Hepatic stellate cell (primary cell): ENCODE data around the gene PBX1.

Experiments
- DNase-seq: peaks from one replicate; pipeline ENCODE4 v3.0.0; 2011; ENCODE audit warnings: low spot score

The PBX1 gene

DNA sequence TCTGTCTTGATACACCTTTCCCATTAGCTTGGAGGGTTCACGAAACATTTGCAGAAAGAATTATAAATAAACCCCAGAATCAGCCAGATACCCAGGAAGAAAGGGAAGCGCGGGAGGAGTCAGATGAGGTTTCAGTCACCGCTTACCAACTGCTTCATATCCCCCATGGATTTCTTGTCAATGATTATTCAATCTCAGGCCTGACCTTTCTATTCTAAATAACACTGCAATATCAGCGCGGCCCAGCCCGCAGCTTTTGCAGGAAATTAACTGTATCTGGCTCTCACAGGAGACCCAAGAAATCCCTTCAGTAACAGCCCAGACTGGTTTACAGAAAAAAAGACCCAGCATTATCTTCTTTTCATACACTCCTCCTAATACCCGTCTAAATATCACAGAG lies 308.6 kb downstream of the PBX1 start:
- no peak for DNase-seq

DNA sequence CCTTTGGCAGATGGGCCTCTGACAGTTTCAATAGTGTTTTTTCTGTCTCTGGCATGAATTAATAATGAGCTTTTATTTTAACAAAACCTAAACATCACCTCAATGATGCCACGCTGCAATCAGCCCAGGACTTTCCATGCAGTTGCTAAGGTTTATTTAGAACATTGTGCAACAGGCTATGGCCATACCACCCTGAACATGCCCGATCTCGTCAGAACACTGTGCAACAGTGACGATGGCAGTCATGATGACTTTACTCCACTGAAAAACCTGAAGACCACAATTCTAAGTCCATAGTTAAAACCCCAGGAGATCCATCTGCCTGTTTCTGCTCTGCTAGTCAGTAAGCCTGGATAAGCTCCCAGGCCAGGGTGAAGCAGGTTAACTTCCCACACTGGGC lies 310.0 kb downstream of the PBX1 start:
- DNase-seq = no peak

DNA sequence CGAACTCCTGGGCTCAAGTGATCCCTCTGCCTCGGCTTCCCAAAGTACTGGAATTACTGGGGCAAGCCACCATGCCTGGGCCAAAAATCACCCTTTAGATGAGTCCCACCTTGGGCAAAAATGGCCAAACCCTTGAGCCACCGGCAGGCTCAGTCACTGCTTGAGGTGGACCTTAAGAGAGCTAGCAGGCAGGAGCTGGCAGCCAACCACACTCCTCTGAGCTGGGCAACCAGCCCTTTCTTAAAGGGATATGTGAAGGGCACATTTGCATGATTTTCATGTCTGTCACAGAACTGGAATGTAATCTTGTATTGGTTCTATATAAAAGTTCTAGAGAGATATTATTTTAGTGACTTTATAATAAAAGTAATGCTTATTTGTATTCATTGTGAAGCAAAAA lies 316.5 kb downstream of the PBX1 start:
- no peak for DNase-seq

DNA sequence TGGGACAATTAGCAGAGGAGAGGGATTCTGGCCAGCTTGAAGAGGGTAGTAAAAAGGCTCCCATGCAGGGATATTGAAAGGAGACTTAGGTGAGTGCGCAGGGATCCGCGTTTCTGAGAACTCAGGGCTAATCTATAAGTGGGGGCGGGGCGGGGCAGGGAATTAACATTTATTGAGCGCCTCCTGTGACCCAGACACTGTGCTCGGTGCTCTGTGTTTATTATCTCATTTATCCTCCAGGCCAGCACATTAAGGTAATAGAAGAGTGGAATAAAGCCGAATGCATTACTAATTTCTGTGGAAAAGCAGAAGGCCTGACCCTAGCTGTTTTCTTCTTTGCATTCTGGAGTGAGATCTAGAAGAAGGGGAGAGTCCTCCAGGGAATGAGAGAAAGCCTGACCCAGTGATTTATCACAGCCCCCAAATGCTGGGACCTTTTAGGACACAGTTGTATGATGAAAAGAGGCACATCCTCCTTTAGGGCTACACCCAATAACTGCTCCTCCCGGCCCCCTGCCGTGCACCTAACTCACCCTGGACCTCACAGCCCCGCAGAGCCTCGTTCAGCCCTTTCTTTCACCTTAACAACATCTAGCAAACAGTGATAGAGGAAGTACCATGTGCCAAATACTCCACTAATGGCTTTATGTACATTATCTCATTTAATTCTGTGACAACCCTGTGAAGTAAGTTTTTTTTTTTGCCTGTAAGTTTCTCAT lies 317.6 kb downstream of the PBX1 start:
- DNase-seq = no peak

DNA sequence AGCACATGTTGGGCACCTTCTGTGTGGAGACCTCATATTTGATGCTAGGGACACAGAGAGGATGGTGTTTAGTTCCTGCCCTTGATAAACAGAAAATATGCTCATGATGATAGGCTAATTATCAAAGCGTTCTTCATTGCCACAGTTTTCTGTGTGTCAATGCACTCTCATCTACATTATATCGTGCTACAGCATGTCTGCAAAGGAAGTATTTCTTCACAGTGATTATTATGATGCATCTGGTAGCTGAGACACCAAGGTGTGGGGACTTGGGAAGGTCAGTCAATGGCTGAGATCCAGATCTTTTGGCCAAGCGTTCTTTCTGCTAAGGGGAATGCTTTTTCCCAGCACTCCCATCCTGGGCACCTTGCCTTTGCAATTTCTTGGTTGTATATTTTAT lies 321.2 kb downstream of the PBX1 start:
- DNase-seq = no peak

DNA sequence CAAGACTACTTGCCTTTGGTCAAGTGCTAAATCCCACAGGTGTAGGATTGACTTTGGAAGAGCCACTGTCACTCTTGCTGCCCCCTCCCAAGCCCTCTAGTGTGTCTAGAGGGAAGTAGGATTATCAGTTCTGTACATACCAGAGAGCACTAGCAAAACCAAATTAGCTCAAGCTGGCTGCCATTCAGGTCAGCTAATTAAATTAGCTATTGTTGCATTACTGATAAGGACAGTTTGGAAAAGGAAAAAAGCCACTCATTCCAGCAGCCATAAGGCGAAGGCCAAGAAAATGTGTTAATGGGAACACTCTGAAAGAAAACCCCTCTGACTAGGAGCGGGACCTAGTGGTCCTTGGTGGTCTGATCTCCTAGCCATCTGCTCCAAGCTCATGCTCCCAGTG lies 321.7 kb downstream of the PBX1 start:
- DNase-seq = no peak

DNA sequence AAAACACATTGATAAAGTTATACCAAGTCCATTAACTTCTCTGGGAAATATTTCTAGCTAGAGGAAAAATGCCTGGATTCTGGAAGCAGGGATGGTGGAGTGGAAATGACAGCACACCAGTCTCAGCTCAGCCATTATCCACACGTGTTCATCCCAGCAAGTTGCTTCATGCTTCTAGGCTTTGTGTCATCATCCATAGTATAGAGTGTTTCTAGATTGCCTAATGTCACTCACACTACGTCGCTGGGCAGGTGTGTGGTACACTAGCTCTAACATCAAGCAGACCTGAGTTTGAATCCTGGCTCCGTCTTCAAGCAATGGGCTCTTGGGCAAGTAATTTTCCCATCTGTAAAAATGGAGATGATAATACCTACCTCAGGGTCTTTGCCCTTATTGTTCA lies 326.3 kb downstream of the PBX1 start:
- DNase-seq = no peak

DNA sequence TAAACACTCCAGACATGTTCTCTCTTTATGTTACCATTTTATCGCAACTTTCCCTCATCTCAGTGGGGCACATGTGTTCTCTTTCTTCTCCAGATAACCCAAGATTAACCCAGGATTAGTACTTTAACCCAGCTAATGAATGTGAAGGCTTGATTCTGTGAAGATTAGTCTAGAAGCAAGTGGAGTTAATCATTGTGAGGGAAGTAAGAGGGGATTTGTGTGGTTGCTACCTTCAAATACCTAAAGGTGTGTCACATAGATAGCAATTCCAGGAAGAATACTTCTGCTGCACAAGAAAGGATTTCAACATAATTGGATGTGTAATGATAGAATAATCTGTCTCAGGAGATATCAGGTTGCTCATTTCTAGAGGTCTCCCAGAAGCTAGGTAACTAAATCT lies 327.1 kb downstream of the PBX1 start:
- no peak for DNase-seq

DNA sequence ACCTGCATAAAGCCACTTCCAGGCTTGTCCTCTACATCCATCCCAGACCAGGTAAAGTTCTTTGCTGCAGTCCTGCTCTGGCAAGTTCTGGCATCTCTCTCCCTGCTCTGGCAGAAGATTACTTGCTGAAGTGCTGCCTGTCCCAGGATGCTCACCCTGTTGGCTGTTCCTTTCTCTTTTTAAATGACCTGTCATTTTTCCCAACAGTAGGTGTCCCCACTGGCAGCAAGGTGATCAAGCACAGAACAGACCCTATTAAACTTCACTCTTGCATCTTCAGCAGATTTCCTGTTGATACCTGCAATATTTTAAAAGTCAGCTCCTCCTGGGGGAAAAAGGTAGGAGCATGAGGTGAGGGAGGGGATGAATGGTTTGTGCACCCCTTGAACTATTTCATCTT lies 332.6 kb downstream of the PBX1 start:
- no peak for DNase-seq

DNA sequence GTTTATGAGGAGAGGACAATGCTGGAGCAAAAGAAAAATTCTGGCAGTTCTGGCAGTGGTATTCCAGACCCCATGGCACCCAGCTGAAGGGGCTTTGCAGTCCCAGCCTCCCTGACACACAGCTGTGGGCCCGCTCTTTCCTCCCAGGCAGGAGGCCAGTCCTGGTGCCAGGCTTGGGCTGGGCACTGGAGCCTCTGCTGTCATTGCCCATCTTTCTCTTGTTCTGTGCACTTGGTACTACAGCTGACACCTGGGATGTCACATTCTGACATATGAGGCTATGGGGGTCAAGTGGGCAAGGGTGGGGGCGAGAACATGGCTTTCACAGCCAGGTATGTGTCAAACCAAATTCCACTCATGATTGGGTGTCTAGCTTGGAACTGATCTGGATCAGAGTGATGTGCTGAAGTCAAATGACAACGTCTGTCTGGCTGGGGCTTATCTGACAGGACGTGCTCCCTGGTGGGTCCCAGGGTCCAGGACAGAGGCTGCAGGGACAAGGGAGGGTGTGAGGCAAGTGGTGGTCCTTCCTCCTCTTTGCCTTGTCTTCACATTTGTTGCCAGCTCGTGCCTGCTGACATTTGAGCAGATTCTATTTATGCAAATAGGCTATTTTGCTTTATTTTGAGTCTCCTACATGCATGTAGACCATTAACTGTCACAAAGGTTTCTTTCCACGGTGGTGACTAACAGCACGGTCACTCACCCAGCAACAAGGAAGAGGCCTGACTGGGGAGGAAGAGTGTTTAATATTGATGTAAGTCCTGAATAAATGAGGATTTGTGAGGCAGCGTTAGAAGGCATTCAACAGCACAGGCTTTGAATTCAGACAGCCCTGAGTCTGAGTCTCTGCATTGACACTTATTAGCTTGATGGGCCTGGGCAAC lies 336.3 kb downstream of the PBX1 start:
- DNase-seq = no peak

DNA sequence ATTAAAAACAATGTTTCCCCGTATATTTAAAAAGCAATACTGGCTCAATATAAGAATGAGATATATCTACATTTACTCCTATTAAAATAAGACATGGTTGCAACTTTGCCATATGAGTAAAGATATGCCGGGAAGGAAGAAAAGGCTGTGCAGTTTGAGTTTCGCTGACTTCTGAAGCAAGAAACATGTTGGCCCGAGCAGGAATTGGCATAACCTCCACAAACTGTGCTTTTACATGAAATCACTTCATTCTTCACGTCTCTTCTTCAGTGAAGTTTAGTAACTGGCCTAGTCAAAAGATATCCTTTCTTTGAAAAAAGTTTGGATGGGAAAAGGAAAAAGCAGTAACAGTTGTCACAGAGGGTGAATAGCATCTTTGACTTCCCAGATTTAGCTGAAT lies 342.0 kb downstream of the PBX1 start:
- no peak for DNase-seq
